PFSK-1 (cell line): Measurements from ENCODE around the gene SUFU.

ENCODE experiments used
- REST ChIP-seq, 2 experiments: IDR thresholded peaks; 2 replicates each; pipeline versions ENCODE4 v1.6.1 to v1.8.0; 2011 to 2012; ENCODE audit warnings: low read depth in 2 of 2, low read length in 2 of 2, control low read depth in 1 of 2, inconsistent platforms in 1 of 2, mild to moderate bottlenecking in 1 of 2, moderate library complexity in 1 of 2; ENCODE audit not compliant: insufficient read depth in 1 of 2
- SIN3A ChIP-seq: IDR thresholded peaks from 2 replicates; pipeline ENCODE4 v1.6.1; 2012; ENCODE audit warnings: mild to moderate bottlenecking, low read length, moderate library complexity, borderline replicate concordance; ENCODE audit not compliant: insufficient read depth
- TAF1 ChIP-seq: IDR thresholded peaks from 2 replicates; pipeline ENCODE4 v1.6.1; 2012; ENCODE audit warnings: low read length, control low read depth, borderline replicate concordance; ENCODE audit not compliant: insufficient read depth

GRCh38 chr10:102461187-102462054 lies 42.4 kb upstream of the SUFU start:
- TF ChIP-seq TAF1: no peak
- TF ChIP-seq REST (IDR thresholded peaks at IDR 0.05; ENCODE audit: insufficient read depth in 1 of 2, low read depth in 2 of 2, low read length in 2 of 2): peak; percentile 48 to 85; a peak in 3 of 4 replicates
- no peak for TF ChIP-seq SIN3A
